Esophagus squamous epithelium (tissue), 4 donors: Measurements from ENCODE around the gene SLC35F3.

Experiments used
- POLR2A ChIP-seq, 4 donors: fragments of 450-650 bp; IDR thresholded peaks; one replicate each; pipeline ENCODE4 v1.6.1; 2017; ENCODE audit warnings: antibody characterized with exemption in 4 of 4, mild to moderate bottlenecking in 4 of 4, moderate library complexity in 3 of 4
- TF ChIP-seq, protein P1 (sequence below), 6 experiments: fragments of 450-650 bp in 4 of 6; fragments of 200-600 bp in 2 of 6; sonication (generic) in 2 of 6; IDR thresholded peaks; one replicate each; pipeline ENCODE4 v1.5.1; 2016 to 2019; ENCODE audit warnings: antibody characterized with exemption in 6 of 6, mild to moderate bottlenecking in 4 of 6, moderate library complexity in 4 of 6

DNA sequence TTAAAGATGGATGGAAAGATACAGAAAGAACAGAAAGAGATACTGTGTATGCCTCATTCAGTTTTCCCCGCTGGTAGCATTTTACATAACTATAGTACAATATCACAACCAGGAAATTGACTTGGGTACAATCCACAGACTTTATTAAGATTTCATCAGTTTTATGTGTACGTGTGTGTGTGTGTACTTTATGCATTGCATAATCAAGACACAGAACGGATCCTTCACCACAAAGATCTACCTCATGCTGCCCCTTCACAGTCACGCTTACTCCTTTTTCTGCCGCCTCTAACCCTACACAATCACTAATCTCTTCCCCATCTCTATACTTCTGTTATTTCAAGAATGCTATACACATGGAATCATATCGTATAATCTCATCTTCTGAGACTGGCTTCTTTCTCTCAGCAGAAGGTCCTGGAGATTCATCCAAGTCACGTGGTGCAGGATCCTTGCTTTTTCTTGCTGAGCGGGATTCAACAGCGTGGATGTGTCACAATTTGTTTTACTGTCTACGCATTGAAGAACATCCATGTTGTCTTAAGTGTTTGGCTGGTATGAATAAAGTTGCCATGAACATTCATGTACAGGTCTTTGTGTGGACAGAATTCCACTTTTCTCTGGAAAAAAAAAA is 76.7 kb downstream of the SLC35F3 start:
- TF ChIP-seq, protein P1, sequence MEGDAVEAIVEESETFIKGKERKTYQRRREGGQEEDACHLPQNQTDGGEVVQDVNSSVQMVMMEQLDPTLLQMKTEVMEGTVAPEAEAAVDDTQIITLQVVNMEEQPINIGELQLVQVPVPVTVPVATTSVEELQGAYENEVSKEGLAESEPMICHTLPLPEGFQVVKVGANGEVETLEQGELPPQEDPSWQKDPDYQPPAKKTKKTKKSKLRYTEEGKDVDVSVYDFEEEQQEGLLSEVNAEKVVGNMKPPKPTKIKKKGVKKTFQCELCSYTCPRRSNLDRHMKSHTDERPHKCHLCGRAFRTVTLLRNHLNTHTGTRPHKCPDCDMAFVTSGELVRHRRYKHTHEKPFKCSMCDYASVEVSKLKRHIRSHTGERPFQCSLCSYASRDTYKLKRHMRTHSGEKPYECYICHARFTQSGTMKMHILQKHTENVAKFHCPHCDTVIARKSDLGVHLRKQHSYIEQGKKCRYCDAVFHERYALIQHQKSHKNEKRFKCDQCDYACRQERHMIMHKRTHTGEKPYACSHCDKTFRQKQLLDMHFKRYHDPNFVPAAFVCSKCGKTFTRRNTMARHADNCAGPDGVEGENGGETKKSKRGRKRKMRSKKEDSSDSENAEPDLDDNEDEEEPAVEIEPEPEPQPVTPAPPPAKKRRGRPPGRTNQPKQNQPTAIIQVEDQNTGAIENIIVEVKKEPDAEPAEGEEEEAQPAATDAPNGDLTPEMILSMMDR (IDR thresholded peaks at IDR 0.05) = no peak
- no peak for TF ChIP-seq POLR2A (IDR thresholded peaks at IDR 0.05)
